Measurements from ENCODE around the gene GNG8.

Gene GNG8

GRCh38 chr19:46601318-46602224, 34.4 kb downstream of the GNG8 start, which contains the start of gene CALM3:
CALM3 (plus strand) TSS chr19:46601330; CDS start chr19:46601435, 105 bp downstream.
- no peak for DNase-seq

- DNase-seq, result peak; percentile 98
These were observed 35.4 kb downstream of the GNG8 start for GRCh38 chr19:46600384-46601317.

- no peak for DNase-seq
These were observed 36.2 kb downstream of the GNG8 start for GRCh38 chr19:46599716-46600373.

- DNase-seq, result no peak
These were observed 37.6 kb downstream of the GNG8 start for GRCh38 chr19:46598372-46598917.

- DNase-seq, result no peak
These were observed 40.0 kb downstream of the GNG8 start for GRCh38 chr19:46596008-46596407.

- DNase-seq, result no peak
These were observed 44.1 kb downstream of the GNG8 start for GRCh38 chr19:46591870-46592269.

GRCh38 chr19:46591254-46591653, 44.7 kb downstream of the GNG8 start:
- DNase-seq, result no peak

GRCh38 chr19:46587861-46588260, 48.1 kb downstream of the GNG8 start:
- no peak for DNase-seq

GRCh38 chr19:46586294-46586693, 49.7 kb downstream of the GNG8 start:
- DNase-seq, result no peak

- DNase-seq, result no peak
These were observed 50.5 kb downstream of the GNG8 start for GRCh38 chr19:46585539-46585938.
